DMS 273 (cell line): Measurements from ENCODE around the gene SLC2A4RG.

Source experiments
- DNase-seq: peaks from one replicate; lab custom pipeline; 2025; ENCODE audit not compliant: unreplicated experiment; lab: John Stamatoyannopoulos, UW

SLC2A4RG gene

GRCh38 chr20:63699466-63700198 is 39.9 kb upstream of the SLC2A4RG start:
- no peak for DNase-seq

GRCh38 chr20:63700199-63701050 is 39.2 kb upstream of the SLC2A4RG start:
- no peak for DNase-seq

GRCh38 chr20:63701051-63701328 is 38.6 kb upstream of the SLC2A4RG start:
- DNase-seq = no peak

- DNase-seq = no peak
Observed at GRCh38 chr20:63701329-63702035, 38.1 kb upstream of the SLC2A4RG start.

- DNase-seq = no peak
Observed at GRCh38 chr20:63702036-63702665, 37.4 kb upstream of the SLC2A4RG start.

- no peak for DNase-seq
Observed at GRCh38 chr20:63702751-63703470, 36.7 kb upstream of the SLC2A4RG start.

- DNase-seq = no peak
Observed at GRCh38 chr20:63703471-63703975, 36.1 kb upstream of the SLC2A4RG start.

- no peak for DNase-seq
Observed at GRCh38 chr20:63703976-63704748, 35.4 kb upstream of the SLC2A4RG start.

- no peak for DNase-seq
Observed at GRCh38 chr20:63704749-63705117, 34.8 kb upstream of the SLC2A4RG start.

- DNase-seq = no peak
Observed at GRCh38 chr20:63705232-63706026, 34.1 kb upstream of the SLC2A4RG start.

- no peak for DNase-seq
Observed at GRCh38 chr20:63706027-63706695, 33.4 kb upstream of the SLC2A4RG start.

GRCh38 chr20:63706852-63707557 is 32.6 kb upstream of the SLC2A4RG start:
- peak; percentile 80 for DNase-seq

GRCh38 chr20:63707558-63708300 is 31.8 kb upstream of the SLC2A4RG start, which contains the start of the genes ARFRP1 and ZGPAT:
TSS of gene ARFRP1 (minus strand) at chr20:63707976. CDS start at chr20:63707091, 885 bp downstream.
TSS of gene ZGPAT (plus strand) at chr20:63708039. CDS start at chr20:63708581, 542 bp downstream.
- peak; percentile 92 for DNase-seq

- DNase-seq = peak; percentile 59
Observed at GRCh38 chr20:63708301-63709148, 31.1 kb upstream of the SLC2A4RG start.

GRCh38 chr20:63709149-63709527 is 30.4 kb upstream of the SLC2A4RG start:
- no peak for DNase-seq

- DNase-seq = no peak
Observed at GRCh38 chr20:63711085-63711645, 28.4 kb upstream of the SLC2A4RG start.
